ENCODE data around the gene PPA1.

DNA sequence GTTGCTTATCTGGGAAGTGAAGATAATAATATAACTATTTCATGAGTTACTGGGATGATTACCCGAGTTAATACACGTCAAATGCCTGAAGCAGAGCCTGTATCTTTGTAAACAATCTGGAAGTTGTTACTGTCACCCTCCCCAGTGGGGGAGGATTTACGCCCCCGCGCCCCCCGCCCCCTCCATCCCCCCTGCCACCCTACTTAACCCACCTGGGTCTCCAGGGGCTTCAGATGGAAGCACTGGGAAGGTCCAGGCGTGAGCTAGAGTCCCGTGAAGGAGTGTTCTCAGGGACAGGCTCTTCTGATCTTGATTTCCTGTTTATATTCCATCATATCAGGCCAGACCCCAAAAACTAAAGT is 691 bp upstream of the PPA1 start:
- TF ChIP-seq CTCF (IDR thresholded peaks at IDR 0.05) = no peak
- TF ChIP-seq POLR2A (IDR thresholded peaks at IDR 0.05) = no peak
- no peak for TF ChIP-seq POLR2AphosphoS5 (IDR thresholded peaks at IDR 0.05; ENCODE audit: insufficient read depth in 1 of 2, low read depth in 1 of 2)
